Colonic mucosa (tissue), 4 donors: ENCODE measurements around the gene SMG7. TPM values are rescaled to one million over a fixed set of nuclear protein-coding genes. Genes with fewer than 3 reads are reported as not detected.

Experiments used
- DNase-seq: peaks from one replicate; pipeline ENCODE4 v3.0.0-alpha.2; 2020
- H3K27ac ChIP-seq: fragments of 200-600 bp; one replicate; pipeline ENCODE4 v1.8.0; 2021
- H3K27me3 ChIP-seq: fragments of 200-600 bp; one replicate; pipeline ENCODE4 v1.8.0; 2021
- H3K36me3 ChIP-seq: fragments of 200-600 bp; one replicate; pipeline ENCODE4 v1.8.0; 2021
- H3K4me1 ChIP-seq: fragments of 200-600 bp; one replicate; pipeline ENCODE4 v1.8.0; 2021; ENCODE audit warnings: mild to moderate bottlenecking
- H3K4me3 ChIP-seq: fragments of 200-600 bp; one replicate; pipeline ENCODE4 v1.8.0; 2021
- H3K9ac ChIP-seq, 2 donors: one replicate each; pipeline ENCODE4 v1.7.0; 2013; ENCODE audit warnings: control low read depth in 2 of 2, low read depth in 2 of 2, low read length in 2 of 2
- H3K9me3 ChIP-seq: fragments of 200-600 bp; one replicate; pipeline ENCODE4 v1.8.0; 2021
- intact Hi-C: fragments of 100-400 bp; cut with DNase I; formaldehyde crosslinking; loops from one replicate; pipeline ENCODE4 v1.14.1; 2022
- total RNA-seq, 2 donors: library from RNA; stranded (reverse); fragmentation: NEBNext Ultra II Directional in 1 of 2; extraction: Animal tissue kit (Norgen Biotek cat#: 25700) in 1 of 2; gene quantifications; one replicate each; pipeline ENCODE4 v1.2.1, GENCODE V29; 2021
- TF ChIP-seq, protein P1 (sequence below): fragments of 200-600 bp; IDR thresholded peaks from one replicate; pipeline ENCODE4 v1.8.0; 2022; ENCODE audit warnings: antibody characterized with exemption, mild to moderate bottlenecking
- donor health status: healthy.
- donor health status: DM: no; HTN: no; CAD: no.
- donor health status: DM: no; HTN: no; CAD: no.

The SMG7 gene
- total RNA-seq, 2 donors from 2014 or later: 55.2 to 57.1 TPM

DNA sequence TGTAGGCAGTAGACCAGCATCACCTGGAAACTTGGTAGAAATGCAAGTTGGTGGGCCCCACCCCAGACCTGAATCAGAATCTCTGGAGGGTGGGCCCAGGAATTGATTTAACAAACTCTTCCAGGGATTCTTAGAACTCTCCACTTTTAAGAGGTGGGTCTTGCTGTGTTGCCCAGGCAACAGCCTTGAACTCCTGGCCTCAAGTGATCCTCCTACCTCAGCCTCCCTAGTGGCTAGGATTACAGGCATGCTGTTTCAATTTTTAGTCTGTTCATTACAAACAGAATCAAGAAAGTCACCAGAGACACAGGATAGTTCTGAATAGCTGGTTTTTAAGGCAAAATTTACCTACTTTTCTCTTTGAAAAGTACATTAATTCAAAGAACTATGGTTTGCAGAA, 86.8 kb downstream of the SMG7 start:
- H3K36me3 ChIP-seq: no peaks in the 10 kb centered on the region
- intact Hi-C loops: no loop called here
- H3K9ac ChIP-seq: no peak overlapping the region
- no peaks in the 10 kb centered on the region for H3K27me3 ChIP-seq
- H3K4me3 ChIP-seq: no peak overlapping the region
- H3K9me3 ChIP-seq: no peaks in the 10 kb centered on the region
- H3K4me1 ChIP-seq: no peaks in the 10 kb centered on the region
- TF ChIP-seq, protein P1, sequence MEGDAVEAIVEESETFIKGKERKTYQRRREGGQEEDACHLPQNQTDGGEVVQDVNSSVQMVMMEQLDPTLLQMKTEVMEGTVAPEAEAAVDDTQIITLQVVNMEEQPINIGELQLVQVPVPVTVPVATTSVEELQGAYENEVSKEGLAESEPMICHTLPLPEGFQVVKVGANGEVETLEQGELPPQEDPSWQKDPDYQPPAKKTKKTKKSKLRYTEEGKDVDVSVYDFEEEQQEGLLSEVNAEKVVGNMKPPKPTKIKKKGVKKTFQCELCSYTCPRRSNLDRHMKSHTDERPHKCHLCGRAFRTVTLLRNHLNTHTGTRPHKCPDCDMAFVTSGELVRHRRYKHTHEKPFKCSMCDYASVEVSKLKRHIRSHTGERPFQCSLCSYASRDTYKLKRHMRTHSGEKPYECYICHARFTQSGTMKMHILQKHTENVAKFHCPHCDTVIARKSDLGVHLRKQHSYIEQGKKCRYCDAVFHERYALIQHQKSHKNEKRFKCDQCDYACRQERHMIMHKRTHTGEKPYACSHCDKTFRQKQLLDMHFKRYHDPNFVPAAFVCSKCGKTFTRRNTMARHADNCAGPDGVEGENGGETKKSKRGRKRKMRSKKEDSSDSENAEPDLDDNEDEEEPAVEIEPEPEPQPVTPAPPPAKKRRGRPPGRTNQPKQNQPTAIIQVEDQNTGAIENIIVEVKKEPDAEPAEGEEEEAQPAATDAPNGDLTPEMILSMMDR: no peak
- no peak for DNase-seq
- no peak overlapping the region for H3K27ac ChIP-seq

DNA sequence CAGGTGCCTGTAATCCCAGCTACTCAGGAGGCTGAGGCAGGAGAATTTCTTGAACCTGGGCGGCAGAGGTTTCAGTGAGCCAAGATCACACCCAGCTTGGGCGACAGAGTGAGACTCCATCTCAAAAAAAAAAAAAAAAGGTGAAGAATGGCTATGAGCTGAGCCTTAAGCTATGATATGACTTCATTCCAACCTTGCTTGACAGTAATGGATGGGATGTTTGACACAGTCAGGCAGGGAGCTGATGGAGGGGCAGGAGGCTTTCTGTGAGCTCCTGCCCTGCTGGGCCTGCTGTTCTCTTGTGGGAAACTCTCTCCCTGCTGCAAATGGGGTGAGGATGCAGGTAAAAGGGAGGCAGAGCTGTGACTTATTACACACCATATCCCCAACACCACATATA, 90.4 kb downstream of the SMG7 start:
- no peak overlapping the region for H3K27ac ChIP-seq
- DNase-seq: no peak
- intact Hi-C loops: no loop called here
- no peak overlapping the region for H3K4me3 ChIP-seq
- H3K27me3 ChIP-seq: no peaks in the 10 kb centered on the region
- TF ChIP-seq, protein P1: no peak
- H3K36me3 ChIP-seq: no peaks in the 10 kb centered on the region
- no peak overlapping the region for H3K9ac ChIP-seq
- H3K4me1 ChIP-seq: no peaks in the 10 kb centered on the region
- no peaks in the 10 kb centered on the region for H3K9me3 ChIP-seq

DNA sequence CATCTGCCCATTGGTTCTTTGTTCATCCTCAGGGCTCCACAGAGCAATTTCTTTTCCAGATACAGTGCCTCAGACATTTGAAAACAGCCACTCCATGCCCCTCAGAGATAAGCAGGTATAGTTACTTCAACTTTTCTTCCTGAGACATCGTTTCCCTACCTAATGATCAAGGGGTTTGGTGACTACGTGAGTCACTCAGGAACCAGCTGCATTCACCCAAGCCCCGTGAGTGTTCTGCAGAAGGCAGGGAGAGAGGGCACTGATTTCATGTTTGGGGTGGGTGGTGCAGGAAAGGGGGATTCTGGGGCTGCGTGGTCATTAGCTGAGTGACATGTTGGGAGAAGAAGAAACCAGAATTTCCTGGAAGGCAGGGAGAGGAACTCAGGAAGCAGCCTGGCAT, 93.0 kb downstream of the SMG7 start:
- H3K9ac ChIP-seq: no peak overlapping the region
- no peaks in the 10 kb centered on the region for H3K36me3 ChIP-seq
- H3K9me3 ChIP-seq: no peaks in the 10 kb centered on the region
- no peak overlapping the region for H3K27ac ChIP-seq
- intact Hi-C loops: no loop called here
- H3K4me1 ChIP-seq: no peaks in the 10 kb centered on the region
- DNase-seq: no peak
- H3K27me3 ChIP-seq: no peaks in the 10 kb centered on the region
- no peak overlapping the region for H3K4me3 ChIP-seq
- TF ChIP-seq, protein P1: no peak

DNA sequence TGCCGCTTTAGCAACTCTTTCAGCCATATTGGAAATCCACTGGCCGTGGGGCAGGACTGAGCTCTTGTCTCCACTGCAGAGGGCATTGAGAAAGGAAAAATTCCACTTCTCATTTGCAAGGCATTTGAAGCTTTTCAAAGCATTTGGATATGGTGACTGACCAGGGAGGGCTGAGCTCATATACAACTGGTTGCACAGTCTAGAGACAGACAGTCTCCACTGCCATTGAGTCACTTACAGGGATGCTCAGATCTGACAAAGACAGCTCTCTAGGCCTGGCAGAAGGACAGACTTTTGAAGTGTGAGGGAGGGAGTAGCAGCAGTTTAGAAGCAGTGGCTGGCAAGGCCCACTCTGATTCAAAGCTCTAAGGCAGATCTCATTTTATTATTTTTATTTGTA, 93.7 kb downstream of the SMG7 start:
- Histone ChIP-seq H3K36me3 (no peaks in the 10 kb centered on the region), H3K4me1 (no peaks in the 10 kb centered on the region), H3K9ac (no peak overlapping the region), H3K27me3 (no peaks in the 10 kb centered on the region), H3K27ac (no peak overlapping the region), H3K4me3 (no peak overlapping the region), H3K9me3 (no peaks in the 10 kb centered on the region)
- no peak for DNase-seq
- TF ChIP-seq, protein P1: no peak
- intact Hi-C loops: no loop called here

DNA sequence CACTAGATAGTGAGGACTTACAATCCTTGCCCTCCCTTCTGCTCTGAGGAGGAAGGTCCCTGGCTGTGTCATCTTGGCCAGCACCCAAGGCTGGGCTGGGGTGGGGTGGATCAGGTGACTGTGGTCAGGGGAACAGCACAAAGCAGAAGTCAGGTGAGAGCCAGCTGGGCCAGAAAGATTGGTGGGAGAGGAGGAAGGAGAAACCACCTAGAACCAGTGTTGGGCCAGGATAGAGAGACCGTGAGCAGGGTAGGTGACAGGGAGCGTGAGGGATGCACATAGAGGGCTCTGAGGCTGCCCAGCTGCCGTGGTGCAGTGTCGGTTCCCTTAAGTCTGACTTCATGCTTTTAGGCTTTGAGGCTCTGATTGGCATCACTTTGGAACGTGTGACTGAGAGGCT, 95.3 kb downstream of the SMG7 start:
- intact Hi-C loops: no loop called here
- Histone ChIP-seq H3K27me3 (no peaks in the 10 kb centered on the region), H3K9ac (no peak overlapping the region), H3K9me3 (no peaks in the 10 kb centered on the region), H3K36me3 (no peaks in the 10 kb centered on the region), H3K27ac (no peak overlapping the region), H3K4me1 (no peaks in the 10 kb centered on the region), H3K4me3 (no peak overlapping the region)
- DNase-seq: peak; percentile 53
- TF ChIP-seq, protein P1: no peak
